ENCODE measurements around the gene FARP1. TPM values are rescaled to one million over a fixed set of nuclear protein-coding genes. Genes with fewer than 3 reads are reported as not detected.

Gene FARP1
- total RNA-seq, 6 experiments from 2014 or later = 44.9 to 104 (median 80.0) TPM

DNA sequence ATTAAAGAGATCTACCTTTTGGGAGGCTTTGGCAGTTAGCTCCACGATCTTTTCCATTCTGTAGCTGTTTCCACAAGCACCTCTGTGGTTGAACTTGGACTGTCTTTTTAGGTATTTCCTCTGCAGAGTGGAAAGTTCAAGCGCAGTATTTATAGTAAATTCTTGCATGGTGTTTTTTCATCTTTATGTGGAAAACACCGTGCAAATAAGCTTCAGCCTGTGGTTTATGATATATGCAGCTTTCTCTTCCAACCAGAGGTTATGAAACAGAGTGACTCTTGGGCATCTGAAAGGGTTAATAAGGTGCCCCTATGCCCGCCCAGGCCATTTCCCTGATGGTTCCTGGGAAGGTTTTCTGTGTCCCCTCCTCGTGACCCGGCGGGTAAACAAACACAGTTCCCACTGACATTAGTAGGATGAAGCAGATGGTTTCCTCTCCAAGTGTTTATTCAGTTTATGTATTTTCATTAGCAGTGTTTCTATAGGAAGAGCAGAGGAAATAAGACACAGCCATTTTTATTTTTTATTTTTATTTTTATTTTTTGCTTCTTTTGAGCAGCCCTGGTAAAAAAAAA lies 73.9 kb downstream of the FARP1 start:
- DNase-seq (no peak), ATAC-seq (no peak)
- TF ChIP-seq, protein P1, sequence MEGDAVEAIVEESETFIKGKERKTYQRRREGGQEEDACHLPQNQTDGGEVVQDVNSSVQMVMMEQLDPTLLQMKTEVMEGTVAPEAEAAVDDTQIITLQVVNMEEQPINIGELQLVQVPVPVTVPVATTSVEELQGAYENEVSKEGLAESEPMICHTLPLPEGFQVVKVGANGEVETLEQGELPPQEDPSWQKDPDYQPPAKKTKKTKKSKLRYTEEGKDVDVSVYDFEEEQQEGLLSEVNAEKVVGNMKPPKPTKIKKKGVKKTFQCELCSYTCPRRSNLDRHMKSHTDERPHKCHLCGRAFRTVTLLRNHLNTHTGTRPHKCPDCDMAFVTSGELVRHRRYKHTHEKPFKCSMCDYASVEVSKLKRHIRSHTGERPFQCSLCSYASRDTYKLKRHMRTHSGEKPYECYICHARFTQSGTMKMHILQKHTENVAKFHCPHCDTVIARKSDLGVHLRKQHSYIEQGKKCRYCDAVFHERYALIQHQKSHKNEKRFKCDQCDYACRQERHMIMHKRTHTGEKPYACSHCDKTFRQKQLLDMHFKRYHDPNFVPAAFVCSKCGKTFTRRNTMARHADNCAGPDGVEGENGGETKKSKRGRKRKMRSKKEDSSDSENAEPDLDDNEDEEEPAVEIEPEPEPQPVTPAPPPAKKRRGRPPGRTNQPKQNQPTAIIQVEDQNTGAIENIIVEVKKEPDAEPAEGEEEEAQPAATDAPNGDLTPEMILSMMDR (IDR thresholded peaks at IDR 0.05) = no peak
- TF ChIP-seq POLR2A (IDR thresholded peaks at IDR 0.05) = no peak
- H3K4me1 ChIP-seq = peaks cover 0 to 7% (median 2%) of the 10 kb centered on the region in 4 donors
- WGBS (ENCODE audit: insufficient coverage, low coverage, low lambda C conversion rate, missing lambda C conversion rate) = 64% methylated on average over 7 of the region's 7 CpGs
- intact Hi-C loops (cut with DNase I) = no loop called here
- no peak overlapping the region for H3K4me3 ChIP-seq
- H3K27me3 ChIP-seq = no peaks in the 10 kb centered on the region
- no peak overlapping the region for H3K27ac ChIP-seq
- H3K36me3 ChIP-seq = peaks cover 0 to 9% (median 4%) of the 10 kb centered on the region in 4 donors
- no peaks in the 10 kb centered on the region for H3K9me3 ChIP-seq

DNA sequence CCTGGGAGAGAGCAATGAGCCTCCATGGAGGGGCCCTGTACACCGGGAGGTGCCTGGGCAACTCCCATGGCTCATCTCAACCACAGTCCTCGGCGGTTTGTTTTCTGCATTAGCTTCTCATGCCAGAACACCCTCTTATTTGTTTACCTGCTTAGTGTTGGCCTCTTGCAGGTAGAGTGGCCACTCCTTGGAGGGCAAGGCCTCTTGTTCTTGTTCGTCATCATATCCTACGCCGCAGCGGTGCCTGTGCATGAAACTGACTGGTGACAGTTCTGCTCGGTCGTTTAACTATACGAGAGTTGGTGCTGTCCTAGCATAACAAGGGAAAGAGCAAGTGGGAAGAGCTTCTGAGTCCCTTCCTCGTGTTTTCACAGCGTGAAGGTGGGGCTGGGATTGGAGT lies 74.7 kb downstream of the FARP1 start:
- Histone ChIP-seq H3K4me3 (no peak overlapping the region), H3K4me1 (peaks cover 0 to 7% (median 2%) of the 10 kb centered on the region in 4 donors), H3K9me3 (no peaks in the 10 kb centered on the region), H3K27ac (no peak overlapping the region), H3K36me3 (peaks cover 0 to 9% (median 4%) of the 10 kb centered on the region in 4 donors), H3K27me3 (no peaks in the 10 kb centered on the region)
- DNase-seq (no peak), ATAC-seq (no peak)
- WGBS (ENCODE audit: insufficient coverage, low coverage, low lambda C conversion rate, missing lambda C conversion rate) = 88% methylated on average over 9 of the region's 12 CpGs
- TF ChIP-seq, protein P1 (IDR thresholded peaks at IDR 0.05) = no peak
- TF ChIP-seq POLR2A (IDR thresholded peaks at IDR 0.05) = no peak
- intact Hi-C loops (cut with DNase I) = no loop called here

GRCh38 chr13:98219685-98220084 lies 76.8 kb downstream of the FARP1 start:
- no peaks in the 10 kb centered on the region for H3K9me3 ChIP-seq
- H3K27me3 ChIP-seq = no peaks in the 10 kb centered on the region
- intact Hi-C loops (cut with DNase I) = no loop called here
- no peak overlapping the region for H3K27ac ChIP-seq
- DNase-seq = no peak
- no peak overlapping the region for H3K4me3 ChIP-seq
- TF ChIP-seq POLR2A (IDR thresholded peaks at IDR 0.05) = no peak
- TF ChIP-seq, protein P1 (IDR thresholded peaks at IDR 0.05) = no peak
- H3K36me3 ChIP-seq = peaks cover 0 to 5% (median 0%) of the 10 kb centered on the region in 4 donors
- peaks cover 0 to 9% (median 4%) of the 10 kb centered on the region in 4 donors for H3K4me1 ChIP-seq
- ATAC-seq = no peak
- WGBS (ENCODE audit: insufficient coverage, low coverage, low lambda C conversion rate, missing lambda C conversion rate) = 91% methylated on average over 6 of the region's 6 CpGs

DNA sequence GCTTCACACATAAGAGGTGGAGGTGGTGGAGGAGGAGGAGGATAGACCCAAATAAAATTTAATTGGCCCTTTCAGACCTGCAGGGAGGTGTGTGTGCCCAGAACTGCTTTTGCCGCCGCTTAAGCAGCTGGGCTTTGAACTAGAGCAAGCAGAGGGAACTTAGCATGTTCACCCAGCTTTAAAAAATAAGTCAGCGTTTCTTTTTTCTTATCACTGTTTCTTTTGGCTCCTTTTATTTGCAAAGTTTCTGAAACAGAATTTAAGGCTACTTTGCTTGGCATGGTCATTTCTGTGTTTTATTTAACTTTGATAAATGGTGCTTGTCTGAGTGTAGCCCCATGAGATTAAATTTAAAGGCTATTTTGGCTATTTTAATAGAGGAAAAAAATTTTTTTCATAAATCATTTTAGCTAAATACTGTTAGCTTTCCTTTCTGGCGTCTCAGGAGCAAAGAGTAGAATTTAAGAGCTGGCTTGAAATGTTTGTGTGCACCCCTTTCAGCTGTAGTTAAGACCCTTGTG lies 77.4 kb downstream of the FARP1 start:
- no peaks in the 10 kb centered on the region for H3K9me3 ChIP-seq
- DNase-seq (no peak), ATAC-seq (no peak)
- intact Hi-C loops (cut with DNase I) = no loop called here
- peaks cover 0 to 16% (median 4%) of the 10 kb centered on the region in 4 donors for H3K4me1 ChIP-seq
- peak overlapping the region in 1 of 3 donors; percentile 3 for H3K27ac ChIP-seq
- WGBS (ENCODE audit: insufficient coverage, low coverage, low lambda C conversion rate, missing lambda C conversion rate) = 53% methylated on average over 4 of the region's 4 CpGs
- peaks cover 0 to 5% (median 0%) of the 10 kb centered on the region in 4 donors for H3K36me3 ChIP-seq
- no peak for TF ChIP-seq POLR2A (IDR thresholded peaks at IDR 0.05)
- TF ChIP-seq, protein P1 (IDR thresholded peaks at IDR 0.05) = no peak
- H3K4me3 ChIP-seq = no peak overlapping the region
- no peaks in the 10 kb centered on the region for H3K27me3 ChIP-seq
